ENCODE results near the gene IFNGR2. TPM values are rescaled to one million over a fixed set of nuclear protein-coding genes. Genes with fewer than 3 reads are reported as not detected.
"Not testable (repeated sequence)": the region's sequence is repeated elsewhere in the genome, so short reads cannot be mapped to it uniquely, and the experiment has no call there.

IFNGR2 gene
- total RNA-seq, 1 donor from 2014 or later: 35.1 TPM

DNA sequence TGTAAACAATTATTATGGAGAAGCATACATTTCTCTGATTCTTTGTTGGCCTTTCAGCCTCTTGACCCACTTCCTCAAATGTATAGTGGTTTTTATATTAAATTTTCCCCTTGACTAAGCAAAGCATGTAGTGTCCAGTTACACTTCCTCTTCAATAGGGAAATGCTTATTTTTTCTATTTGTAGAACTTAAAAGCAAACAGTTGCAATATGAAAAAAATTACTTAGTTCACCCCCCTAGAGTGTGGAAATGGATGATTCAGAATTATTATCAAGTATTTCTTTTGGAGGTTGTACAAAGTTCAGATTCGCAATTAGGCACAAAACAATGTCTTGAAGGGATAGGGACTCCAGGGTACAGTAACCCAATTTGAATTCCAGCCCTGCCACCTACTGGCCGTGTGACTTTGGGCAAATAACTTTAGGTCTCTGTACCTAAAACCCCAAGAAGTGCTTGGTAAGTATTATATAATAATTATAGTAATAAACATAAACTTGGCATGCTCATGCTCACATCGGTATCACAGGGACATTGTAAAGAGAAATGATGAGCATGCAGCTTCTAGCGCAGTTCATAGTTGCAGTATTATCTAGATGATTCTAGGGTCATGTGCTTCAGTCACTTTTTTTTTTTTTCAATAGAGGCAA is 28.6 kb upstream of the IFNGR2 start:
- intact Hi-C loops (cut with micrococcal nuclease): no loop called here
- DNase-seq (peak; percentile 58), ATAC-seq (peak; percentile 82)

DNA sequence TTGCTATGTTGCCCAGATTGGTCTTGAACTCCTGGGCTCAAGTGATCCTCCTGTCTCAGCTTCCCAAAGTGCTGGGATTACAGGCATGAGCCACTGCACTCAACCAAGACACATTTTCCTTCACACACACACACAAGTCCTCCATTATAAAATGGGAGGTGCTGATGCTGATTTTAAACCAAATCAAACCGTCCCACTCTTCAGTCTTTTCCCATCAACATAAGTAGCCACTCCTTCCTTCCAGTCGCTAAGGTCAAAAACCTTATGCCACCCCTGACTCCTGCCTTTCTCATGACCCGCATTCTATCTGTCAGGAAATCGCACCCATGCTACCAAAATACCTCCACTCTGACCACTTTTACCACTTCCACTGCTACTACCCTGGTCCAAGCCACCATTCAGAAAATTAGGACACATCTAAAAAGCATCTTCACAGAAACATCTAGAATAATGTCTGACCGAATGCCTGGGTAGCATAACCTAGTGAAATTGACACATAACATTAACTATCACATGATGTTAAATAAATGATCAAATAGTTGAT is 28.0 kb upstream of the IFNGR2 start:
- ATAC-seq: no peak
- no peak for DNase-seq
- intact Hi-C loops (cut with micrococcal nuclease): no loop called here

GRCh38 chr21:33377221-33377920 is 25.8 kb upstream of the IFNGR2 start:
- ATAC-seq (no peak), DNase-seq (no peak)
- intact Hi-C loops (cut with micrococcal nuclease): no loop called here

DNA sequence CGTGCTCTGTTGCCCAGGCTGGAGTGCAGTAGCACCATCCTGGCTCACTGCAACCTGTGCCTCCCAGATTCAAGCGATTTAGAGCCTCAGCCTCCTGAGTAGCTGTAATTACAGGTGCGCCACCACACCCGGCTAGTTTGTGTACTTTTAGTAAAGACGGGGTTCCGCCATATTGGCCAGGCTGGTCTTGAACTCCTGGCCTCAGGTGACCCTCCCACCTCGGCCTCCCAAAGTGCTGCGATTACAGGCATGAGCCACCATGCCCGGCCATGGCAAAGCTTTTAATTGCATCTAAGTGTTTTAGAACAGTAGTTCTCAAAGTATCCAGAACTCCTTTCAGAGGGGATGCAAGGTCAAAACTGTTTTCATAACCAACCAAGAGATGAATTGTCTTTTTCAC is 25.1 kb upstream of the IFNGR2 start:
- DNase-seq (no peak), ATAC-seq (no peak)
- intact Hi-C loops (cut with micrococcal nuclease): no loop called here

DNA sequence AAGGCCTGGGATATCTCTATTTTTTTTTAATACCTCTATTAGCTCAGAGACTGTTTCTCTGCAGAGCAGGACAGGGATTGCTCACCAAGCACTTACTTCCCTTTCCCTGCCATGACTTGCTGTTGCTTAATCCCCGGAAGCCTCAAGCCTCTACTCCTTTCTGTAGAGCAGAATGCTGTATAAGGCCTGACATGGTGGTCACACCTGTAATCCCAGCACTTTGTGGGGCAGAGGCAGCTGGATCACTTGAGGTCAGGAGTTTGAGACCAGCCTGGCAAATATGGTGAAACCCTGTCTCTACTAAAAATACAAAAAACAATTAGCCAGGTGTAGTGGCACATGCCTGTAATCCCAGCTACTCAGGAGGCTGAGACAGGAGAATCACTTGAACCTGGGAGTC is 23.3 kb upstream of the IFNGR2 start:
- DNase-seq; intact Hi-C loops (cut with micrococcal nuclease): not testable (repeated sequence)
- peak; percentile 62 for ATAC-seq

DNA sequence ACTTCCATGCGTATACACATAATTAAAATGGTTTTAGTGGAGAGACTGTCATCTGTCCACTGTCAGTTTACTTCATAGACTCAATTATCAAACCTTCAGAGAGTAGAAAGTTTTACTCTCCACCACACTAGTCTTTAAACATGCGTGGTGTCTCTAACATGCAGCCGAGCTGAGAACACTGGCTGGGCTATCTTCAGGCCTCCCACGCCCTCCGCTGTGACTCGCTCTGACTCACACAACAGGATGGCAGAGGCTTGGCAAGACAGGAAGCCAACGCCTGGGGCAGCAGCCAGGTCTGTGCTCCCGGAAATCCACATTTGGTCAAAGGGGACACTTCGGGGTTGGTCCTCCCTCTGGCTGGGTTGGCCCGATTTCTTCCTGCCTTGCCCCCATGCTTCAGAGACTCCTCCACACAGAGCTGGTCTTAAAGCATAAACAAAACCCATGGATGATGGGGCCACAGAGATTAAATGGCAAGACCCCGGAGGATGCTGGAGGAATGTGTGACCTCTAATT is 22.7 kb upstream of the IFNGR2 start:
- peak; percentile 97 for ATAC-seq
- intact Hi-C loops (cut with micrococcal nuclease): no loop called here

GRCh38 chr21:33381381-33381780 is 21.8 kb upstream of the IFNGR2 start:
- intact Hi-C loops (cut with micrococcal nuclease); DNase-seq; ATAC-seq: not testable (repeated sequence)

More for the DNA sequence above, 22.7 kb upstream of the IFNGR2 start:
- DNase-seq: peak; percentile 92

GRCh38 chr21:33383056-33383888 is 19.9 kb upstream of the IFNGR2 start:
- intact Hi-C loops (cut with micrococcal nuclease): no loop called here
- ATAC-seq: peak; percentile 45
- peak; percentile 74 for DNase-seq

- DNase-seq (no peak), ATAC-seq (no peak)
- intact Hi-C loops (cut with micrococcal nuclease): no loop called here
Measured at GRCh38 chr21:33384841-33385331, 18.3 kb upstream of the IFNGR2 start.

GRCh38 chr21:33386222-33386784 is 16.9 kb upstream of the IFNGR2 start:
- ATAC-seq (no peak), DNase-seq (no peak)
- intact Hi-C loops (cut with micrococcal nuclease): no loop called here

- intact Hi-C loops (cut with micrococcal nuclease): no loop called here
- ATAC-seq (no peak), DNase-seq (no peak)
Measured at GRCh38 chr21:33387294-33387693, 15.9 kb upstream of the IFNGR2 start.

GRCh38 chr21:33388188-33388587 is 15.0 kb upstream of the IFNGR2 start:
- intact Hi-C loops (cut with micrococcal nuclease): no loop called here
- DNase-seq (no peak), ATAC-seq (no peak)

DNA sequence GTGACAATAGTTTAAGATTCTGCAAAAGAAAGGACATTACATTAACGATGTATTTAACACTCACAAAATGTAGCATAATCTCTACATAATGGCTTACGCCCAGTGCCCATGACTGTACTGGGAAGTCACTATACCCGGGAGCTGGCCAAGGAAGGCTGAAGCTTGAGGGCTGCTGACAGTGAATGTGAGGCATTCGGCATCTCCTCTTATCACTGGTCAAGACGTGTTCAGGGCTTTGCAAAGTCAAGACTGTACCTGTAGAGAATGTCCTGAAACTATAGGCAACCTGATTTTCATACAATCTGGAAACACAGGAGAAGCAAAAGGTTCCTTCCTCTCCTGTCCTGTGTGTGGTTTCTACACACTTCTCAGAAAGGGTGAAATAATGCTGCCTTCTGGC is 12.7 kb upstream of the IFNGR2 start:
- no peak for ATAC-seq
- intact Hi-C loops (cut with micrococcal nuclease): no loop called here
- no peak for DNase-seq

DNA sequence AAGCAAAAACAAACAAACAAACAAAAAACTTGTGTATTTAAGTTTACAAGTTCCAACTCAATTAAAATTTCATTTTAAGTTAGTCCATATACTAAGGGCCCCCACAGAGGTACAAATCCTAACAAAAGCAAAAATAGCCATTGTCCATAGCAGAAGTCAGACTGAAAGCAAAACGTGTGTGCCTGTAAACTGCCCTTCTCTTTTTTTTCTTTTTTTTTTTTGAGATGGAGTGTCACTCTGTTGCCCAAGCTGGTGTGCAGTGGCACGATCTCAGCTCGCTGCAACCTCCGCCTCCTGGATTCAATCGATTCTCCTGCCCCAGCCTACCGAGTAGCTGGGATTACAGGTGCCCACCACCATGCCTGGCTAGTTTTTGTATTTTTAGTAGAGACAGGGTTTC is 11.6 kb upstream of the IFNGR2 start:
- intact Hi-C loops (cut with micrococcal nuclease): no loop called here
- DNase-seq (no peak), ATAC-seq (no peak)

DNA sequence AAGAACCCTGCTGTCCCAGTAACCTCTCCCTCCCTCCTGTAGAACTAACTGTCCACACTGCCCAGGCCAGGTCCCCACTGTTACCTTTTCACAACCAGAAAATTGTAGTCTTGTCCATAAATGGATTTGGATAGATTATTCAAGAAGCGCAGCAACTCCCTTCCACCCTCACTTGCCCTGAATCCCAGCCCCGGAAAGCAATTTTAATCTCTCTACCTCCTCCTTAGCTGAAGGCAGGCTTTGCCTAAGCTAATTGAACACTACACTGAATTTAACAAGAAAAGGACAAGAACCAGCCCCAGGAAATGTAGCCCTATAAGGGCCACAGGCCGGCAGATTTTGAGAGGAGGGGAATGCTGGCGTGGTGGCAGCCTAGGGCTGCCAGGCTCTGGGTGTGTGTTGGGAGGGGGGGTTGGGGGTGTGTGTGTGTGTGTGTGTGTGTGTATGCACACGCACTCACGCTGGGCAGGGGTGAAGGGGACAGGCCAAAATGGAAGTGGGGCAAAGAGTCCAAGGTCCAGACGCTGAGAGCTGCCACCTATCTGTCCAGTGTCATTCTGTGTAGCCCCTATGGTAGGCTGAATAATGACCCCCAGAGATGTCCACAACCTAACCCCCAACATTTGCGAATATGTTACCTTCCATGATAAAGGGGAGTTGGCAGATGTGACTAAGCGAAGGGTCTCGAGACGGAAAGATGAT is 10.8 kb upstream of the IFNGR2 start:
- no peak for ATAC-seq

GRCh38 chr21:33393348-33393747 is 9.9 kb upstream of the IFNGR2 start:
- ATAC-seq (no peak), DNase-seq (no peak)
- intact Hi-C loops (cut with micrococcal nuclease): no loop called here

More for the DNA sequence above, 10.8 kb upstream of the IFNGR2 start:
- no peak for DNase-seq
- intact Hi-C loops (cut with micrococcal nuclease): no loop called here

- ATAC-seq (peak; percentile 65), DNase-seq (no peak)
Measured at GRCh38 chr21:33394260-33394659, 9.0 kb upstream of the IFNGR2 start.

DNA sequence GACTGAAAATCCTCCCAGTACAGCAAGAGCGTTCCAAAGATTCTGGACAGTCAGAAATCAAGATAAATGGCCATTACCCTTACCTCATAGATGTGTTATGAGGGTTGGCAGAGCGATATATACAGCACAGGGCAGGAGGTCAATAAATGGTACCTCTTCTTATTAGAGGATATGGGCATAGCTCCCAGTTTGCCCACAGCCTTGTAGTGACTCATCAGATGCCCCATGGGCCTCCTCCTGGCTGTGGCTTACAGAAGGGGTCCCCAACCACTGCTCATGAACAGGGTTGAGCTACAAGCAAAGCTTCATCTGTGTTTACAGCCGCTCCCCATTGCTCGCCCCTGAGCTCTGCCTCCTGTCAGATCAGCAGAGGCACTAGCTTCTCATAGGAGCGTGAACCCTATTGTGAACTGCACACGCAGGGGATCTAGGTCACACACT is 7.3 kb upstream of the IFNGR2 start:
- no peak for DNase-seq
- intact Hi-C loops (cut with micrococcal nuclease): no loop called here
- ATAC-seq: no peak

More at GRCh38 chr21:33394260-33394659, 9.0 kb upstream of the IFNGR2 start:
- intact Hi-C loops (cut with micrococcal nuclease): no loop called here
